Pulmonary artery endothelial cell (primary cell): Measurements from ENCODE around the gene BIRC3. TPM values are rescaled to one million over a fixed set of nuclear protein-coding genes. Genes with fewer than 3 reads are reported as not detected.
"Not testable (repeated sequence)": the region's sequence is repeated elsewhere in the genome, so short reads cannot be mapped to it uniquely, and the experiment has no call there.

Source experiments
- DNase-seq: peaks from one replicate; pipeline ENCODE4 v3.0.0-alpha.2; 2011; ENCODE audit warnings: low read depth, low spot score
- total RNA-seq: library from RNA; depleted of rRNA; stranded (reverse); fragments of >200 nt; gene quantifications from 2 replicates; pipeline ENCODE4 v1.2.3, GENCODE V29; 2014

Gene BIRC3
- total RNA-seq, 1 donor from 2014 or later, result 3.5 TPM

DNA sequence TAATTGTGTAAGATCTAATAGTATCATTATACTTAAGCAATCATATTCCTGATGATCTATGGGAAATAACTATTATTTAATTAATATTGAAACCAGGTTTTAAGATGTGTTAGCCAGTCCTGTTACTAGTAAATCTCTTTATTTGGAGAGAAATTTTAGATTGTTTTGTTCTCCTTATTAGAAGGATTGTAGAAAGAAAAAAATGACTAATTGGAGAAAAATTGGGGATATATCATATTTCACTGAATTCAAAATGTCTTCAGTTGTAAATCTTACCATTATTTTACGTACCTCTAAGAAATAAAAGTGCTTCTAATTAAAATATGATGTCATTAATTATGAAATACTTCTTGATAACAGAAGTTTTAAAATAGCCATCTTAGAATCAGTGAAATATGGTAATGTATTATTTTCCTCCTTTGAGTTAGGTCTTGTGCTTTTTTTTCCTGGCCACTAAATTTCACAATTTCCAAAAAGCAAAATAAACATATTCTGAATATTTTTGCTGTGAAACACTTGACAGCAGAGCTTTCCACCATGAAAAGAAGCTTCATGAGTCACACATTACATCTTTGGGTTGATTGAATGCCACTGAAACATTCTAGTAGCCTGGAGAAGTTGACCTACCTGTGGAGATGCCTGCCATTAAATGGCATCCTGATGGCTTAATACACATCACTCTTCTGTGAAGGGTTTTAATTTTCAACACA lies 6.4 kb downstream of the BIRC3 start:
- no peak for DNase-seq

DNA sequence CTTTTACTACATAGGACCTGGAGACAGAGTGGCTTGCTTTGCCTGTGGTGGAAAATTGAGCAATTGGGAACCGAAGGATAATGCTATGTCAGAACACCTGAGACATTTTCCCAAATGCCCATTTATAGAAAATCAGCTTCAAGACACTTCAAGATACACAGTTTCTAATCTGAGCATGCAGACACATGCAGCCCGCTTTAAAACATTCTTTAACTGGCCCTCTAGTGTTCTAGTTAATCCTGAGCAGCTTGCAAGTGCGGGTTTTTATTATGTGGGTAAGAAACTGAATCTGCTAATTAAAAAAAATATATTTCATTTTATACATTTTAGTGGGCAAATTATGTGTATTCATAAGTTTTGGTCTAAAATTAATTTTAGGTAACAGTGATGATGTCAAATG lies 7.8 kb downstream of the BIRC3 start:
- DNase-seq, result no peak

DNA sequence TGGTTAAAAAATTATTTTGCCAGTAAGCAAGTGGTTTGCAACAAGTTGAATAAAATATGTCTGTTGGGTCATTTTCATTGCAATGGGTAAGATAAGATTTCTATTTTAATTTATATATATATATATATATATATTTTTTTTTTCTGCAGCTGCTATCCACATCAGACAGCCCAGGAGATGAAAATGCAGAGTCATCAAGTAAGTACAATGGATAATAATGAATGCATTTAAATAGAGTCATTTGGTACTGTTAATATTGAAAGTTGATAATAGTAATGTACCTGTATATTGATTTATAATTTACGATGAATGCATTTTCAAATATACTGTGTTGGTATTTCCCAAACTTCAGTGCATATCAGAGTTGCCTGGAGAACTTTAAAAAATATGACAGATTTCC lies 11.5 kb downstream of the BIRC3 start:
- DNase-seq, result no peak

DNA sequence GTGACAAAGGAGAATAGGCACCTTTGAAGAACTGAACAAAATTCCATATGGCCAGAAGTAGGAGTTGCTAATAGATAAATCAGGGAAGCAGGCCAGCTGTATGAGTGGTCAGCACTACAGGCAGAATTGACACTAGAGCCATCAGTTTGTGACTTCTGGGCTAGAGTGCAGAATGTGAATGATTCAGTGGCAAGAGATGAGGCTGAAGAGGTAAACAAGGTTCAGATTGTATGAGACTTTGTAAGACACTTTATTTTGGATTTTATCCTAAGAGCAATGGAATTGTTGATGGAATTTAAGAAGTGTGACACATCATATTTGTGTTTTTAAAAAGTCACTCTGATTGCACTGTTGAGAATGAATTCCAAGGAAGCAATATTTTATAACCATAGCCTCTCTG lies 12.9 kb downstream of the BIRC3 start:
- DNase-seq, result no peak

DNA sequence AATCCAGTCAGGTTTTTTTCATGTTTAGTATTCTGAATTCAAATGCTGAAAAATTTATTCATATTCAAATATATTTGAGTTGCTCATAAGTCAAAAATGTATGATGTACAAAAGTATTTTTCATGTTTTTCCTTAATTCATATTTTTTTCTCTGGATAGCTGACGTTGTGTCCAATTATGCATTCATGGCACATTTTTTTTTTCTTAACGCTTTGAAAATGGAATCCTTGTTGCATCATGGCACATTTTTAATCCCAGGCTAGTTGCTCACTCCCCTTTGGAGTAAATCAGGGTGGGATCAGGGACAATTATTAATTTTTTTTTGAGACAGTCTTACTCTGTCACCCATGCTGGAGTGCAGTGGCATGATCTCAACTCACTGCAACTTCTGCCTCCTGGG lies 14.1 kb downstream of the BIRC3 start:
- no peak for DNase-seq

DNA sequence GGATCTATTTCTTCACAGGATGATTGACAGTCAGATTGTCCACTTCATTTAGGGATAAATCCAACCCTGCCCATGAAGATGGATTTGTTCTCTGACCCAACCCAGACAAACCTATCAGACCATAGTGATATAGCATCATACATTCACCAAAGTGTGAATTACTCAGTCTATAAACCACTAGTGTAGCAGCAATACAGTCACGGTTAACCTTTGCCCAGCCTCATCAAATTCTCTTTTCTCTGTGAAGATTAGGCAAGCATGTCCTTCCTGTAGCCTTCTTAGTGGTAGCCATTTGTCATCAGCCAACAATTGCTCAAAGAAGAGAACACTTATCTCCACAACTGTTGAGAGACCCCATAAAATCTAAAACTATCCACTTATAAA lies 15.3 kb downstream of the BIRC3 start:
- DNase-seq, result no peak

DNA sequence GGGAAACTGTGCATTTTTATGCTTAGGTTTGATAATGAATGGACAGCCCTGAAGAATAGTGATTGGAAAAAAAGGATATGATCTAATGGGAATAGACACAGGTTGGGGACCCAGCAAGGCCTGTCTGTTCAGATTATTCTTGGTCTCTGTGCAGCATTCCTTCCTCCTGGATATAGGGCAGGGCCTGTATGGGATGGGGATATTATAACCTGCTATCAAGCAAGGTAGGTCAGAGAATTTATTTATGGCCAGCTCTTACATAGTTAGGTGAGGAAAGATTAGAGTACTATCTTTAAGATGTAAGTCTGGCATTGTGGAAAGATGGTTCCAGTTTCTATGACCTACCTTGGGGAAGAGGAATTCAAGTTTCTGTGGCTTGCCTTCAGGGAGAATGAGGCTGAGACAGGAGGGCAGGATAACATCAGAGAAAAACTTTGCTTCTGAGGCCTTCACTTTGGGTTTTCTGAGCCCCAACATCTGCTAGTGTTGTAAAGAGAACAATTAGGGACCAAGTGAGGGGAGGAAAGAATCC lies 21.3 kb downstream of the BIRC3 start:
- DNase-seq, result no peak

DNA sequence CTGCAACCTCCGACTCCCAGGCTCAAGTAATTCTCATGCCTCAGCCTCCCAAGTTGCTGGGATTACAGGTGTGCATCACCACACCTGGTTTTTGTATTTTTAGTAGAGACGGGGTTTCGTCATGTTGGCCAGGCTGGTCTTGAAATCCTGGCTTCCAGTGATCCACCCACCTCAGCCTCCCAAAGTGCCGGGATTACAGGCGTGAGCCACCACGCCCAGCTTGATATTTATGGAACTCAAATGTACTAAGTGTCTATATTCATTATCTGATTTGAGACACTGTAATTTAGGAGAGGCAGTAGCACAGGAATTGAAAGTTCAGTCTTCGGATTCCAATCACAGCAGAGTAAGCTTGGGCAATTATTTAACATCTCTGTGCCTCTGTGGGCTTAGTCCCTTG lies 24.0 kb downstream of the BIRC3 start:
- DNase-seq, result not testable (repeated sequence)

DNA sequence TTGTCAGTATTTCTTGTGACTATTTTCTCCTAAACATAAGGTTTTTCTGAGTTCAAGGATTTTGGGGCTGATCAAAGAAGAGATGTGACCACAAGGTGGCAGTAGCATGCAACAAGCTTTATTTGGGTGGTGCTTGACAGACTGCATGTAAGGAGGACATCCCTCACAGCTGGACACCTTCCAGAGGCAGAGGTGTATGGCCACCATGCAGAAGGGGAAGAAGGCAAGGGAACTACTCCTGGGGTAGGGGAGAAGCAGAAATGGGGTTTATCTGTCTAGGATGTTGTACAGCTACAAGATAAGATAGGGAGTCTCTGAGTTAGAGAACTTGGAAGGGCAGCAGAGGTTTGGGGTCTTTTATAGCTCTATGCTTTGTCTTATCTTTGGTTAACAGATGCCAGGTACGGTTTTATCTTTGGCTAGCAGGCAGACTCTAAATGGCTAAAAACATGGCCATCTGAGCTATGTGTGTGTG lies 24.6 kb downstream of the BIRC3 start:
- peak; percentile 57 for DNase-seq

DNA sequence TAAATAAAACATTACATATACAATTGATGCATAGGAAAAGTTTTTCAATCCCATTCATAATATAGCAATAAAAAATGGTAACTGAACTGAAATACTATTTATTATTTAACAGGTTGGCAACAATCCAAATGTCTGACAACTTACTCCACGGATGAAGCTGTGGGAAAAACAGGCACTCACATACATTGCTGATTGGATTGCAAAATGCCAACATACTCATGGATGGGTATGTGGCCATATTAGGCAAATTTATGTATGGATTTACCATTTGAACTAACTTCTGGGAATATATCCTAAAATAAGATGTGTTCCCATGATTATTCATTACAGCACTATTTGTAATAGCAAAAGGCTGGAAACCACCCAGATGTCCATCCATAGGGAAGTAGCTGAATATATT lies 26.5 kb downstream of the BIRC3 start:
- DNase-seq, result no peak

DNA sequence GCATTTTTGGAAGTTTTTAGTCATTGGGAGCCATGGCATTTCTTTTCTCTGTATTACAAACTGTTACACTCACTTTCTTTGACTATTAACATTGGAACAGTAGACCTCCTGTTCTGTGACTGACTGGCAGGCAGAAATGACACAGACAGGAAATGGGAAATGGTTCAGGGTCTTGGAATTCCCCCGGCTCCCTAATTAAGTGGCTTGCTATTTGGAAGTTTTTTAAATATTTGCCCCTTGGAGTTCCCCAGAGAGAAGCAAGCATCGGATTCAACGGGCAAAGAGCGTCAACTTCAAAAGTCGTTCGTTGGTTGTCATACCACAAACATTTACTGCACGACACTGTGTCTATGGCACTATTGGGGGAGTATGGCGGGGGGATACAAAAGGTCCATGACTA lies 28.6 kb downstream of the BIRC3 start:
- peak; percentile 62 for DNase-seq

DNA sequence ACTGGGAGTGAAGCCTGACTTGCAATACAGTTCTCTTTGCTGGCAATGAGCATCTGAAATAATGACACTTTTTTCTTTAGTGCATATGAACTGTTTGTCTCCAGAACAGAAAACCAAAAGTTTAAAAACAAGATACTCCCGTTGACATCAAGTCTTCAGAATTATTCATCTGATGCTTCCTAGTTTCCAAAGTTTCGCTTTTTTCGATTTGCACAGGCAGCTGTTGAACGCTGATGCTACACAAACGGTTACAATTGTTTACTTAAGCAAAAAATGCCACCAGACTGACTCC lies 29.1 kb downstream of the BIRC3 start:
- no peak for DNase-seq

DNA sequence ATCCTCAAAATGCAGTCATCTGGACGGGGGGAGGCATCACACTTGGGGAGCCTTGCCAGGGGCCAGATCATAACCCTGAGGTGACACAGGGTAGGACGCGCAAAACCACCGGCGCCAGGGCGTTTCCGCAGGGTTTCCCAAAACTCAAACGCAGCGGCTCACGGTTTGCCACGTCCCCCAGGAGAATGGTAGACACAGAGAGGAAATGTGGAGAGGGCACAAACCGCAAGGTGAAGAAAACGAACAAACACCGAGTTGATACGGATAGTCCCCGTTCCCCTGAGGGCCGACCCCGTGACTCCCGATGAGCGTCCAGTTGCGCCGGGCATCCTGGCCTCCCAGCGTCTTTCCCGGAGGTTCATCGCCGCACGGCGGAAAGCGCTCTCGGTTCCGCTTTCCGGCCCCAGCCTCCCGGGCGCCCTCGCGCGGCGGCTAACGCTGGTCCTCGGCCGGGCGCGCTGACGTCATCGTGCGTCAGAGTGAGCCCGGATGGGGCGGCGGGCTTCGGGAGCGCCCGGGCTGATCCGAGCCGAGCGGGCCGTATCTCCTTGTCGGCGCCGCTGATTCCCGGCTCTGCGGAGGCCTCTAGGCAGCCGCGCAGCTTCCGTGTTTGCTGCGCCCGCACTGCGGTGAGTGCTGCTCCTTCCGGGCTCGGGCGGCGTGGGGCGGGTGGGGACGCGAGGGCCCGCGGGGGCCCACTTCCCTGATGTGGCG lies 29.6 kb downstream of the BIRC3 start, which contains the start of gene BIRC2:
TSS of gene BIRC2 (plus strand) at position 467 of the 714 bp plus-strand sequence. CDS start 2,641 bp downstream, outside the sequence.
- peak; percentile 62 for DNase-seq

DNA sequence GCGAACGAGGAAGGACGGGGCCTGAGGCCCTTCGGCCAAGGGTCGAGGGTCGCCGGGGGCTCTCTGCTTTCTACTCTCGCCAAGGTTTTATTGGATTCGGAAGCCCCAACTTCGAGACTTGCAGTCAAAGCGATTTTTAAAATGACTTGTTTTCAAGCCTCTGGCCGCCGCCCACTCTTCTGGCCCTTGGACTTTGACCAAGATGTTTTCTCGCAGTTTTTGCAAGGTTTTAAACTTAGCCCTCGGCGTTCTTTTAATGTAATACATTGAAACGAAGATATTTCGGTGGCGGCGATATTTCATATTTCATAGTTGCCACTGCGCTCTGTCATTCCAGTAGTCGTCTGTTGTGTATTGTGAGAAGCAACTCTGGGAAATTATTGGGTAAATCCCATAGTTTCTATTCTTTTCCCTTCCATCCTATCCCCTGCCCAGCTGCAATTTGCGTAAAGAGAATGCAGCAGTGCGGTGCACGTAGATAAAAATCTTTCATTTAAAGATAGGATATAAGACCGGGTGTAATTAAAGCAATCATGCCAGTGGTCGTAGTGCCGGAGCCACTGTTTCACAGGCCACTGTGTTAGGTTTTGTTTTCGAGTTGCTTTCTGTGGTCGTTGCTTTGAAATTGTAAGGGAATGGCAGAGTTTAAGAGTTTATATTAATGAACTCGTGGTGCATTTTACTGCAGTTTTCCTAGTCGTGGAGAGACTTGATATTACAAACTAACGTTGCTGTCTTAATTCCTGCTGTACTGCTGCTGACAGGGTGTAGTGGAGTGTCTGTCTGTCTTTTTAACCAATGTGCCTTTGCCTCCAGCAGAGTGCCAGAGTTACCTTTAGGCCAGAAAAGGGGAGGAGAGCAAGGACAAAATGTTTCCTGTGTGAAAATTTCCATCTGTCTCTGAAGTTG lies 30.4 kb downstream of the BIRC3 start:
- no peak for DNase-seq

DNA sequence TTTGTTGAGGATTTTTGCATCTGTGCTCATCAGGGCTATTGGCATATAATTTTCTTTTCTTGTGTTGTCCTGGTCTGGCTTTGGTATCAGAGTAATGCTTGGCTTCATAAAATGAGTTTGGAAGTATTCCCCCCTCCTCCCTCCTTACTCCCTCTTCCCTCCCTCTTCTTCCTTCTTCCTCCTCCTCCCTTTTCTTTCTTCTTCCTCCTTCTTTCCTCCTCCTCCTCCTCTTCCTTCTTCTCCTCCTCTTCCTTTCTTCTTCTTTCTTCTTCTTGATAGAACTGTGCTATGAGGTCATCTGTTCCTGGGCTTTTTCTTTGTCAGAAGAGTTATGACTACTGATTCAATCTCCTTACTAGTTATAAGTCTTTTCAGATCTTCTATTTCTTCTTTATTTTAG lies 39.8 kb downstream of the BIRC3 start:
- DNase-seq, result no peak

DNA sequence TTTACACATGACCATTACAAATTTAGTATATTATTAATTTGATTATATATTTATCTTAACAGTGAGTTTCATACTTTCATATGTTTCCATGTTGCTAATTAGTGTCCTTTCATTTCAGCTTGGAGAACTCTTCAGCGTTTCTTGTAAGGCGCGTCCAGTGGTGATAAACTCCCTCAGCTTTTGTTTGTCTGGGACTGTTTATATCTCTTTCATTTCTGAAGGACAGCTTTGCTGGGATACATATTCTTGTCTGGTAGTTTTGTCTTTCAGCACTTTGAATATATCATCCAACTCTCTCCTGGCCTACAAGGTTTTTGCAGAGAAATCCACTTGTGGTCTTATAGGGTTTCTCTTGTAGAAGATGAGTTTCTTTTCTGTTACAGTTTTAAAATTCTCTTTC lies 42.1 kb downstream of the BIRC3 start:
- no peak for DNase-seq

DNA sequence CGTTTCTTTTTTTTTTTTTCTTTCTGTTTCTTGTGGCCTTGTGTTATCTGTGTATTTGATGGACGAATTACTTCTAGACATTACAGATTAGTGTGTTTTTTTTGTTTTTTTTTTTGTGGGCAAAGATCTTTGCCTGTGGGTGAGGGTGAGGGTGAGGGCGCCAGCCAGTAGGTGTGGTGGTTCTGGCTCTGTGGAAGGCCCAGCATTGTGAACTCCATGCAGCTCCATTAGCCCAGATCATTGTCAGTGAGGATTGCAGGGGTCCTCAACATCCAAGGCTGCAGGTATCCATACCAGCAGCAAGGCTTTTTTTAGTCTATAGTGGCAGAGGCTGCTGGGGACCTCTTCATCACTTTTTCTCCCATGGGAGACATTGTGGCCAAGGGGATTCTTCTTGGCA lies 43.4 kb downstream of the BIRC3 start:
- no peak for DNase-seq

DNA sequence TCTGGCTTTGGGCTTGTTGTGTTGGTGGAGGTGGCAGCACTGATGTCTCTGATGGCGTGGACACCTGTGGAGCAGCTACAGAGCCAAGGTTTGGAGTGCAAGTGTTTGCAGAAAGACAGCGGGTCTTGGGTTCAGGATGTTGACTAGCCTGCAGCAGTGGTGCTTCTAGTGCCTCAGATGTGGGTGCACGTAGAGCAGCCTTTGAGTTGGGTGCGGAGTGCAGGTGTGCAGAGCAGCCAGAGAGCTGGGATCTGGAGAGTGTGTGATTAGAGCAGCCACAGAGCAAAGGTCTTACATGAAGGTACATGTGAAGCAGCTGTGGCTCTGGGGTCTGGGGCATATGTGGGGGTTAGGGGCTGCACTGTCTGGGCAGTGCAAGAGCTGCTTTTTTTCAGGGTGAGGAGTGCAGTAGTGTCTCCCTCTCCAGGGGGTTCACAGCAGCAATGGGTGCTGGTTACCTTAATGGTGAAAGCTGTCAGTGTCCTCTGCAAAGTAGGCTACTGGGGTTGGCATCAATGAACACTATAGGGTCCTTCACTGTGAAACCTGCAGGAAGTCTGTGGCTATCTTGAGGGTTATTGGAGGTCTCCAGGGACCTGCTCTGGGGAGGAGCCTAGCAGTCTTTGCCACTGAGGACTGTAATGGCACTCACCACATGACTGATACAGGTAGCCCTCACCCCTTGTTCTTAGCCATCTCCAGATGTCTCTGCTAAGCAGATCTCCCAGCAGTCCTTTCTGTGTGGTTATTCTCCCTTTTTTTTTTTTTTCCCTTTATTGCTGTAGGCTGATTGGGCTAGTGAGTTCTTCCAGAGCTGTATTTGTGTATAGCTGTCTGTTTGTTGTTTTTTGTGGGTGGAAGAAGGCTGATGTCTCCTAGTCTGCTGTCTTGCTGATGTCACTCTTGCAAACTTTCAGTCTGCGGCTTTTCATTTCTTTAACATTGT lies 44.1 kb downstream of the BIRC3 start:
- no peak for DNase-seq

DNA sequence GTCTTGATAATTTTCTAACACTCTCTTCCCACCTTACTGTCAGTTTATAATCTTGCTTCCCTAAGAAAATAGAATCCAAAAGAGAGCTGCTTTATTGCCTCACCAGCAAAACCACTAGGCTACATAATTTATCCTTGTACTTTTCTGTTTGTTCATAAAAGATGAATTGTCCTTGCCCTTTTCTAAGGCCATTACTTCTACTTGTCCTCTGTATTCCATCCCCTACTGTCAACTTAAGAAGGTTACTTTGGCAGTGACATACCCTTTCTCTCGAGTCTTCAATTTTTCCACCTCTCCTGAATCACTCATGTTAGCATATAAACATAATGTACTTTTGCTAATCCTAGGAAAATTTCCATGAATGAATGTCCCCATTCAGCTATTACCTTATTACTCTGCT lies 47.7 kb downstream of the BIRC3 start:
- no peak for DNase-seq

DNA sequence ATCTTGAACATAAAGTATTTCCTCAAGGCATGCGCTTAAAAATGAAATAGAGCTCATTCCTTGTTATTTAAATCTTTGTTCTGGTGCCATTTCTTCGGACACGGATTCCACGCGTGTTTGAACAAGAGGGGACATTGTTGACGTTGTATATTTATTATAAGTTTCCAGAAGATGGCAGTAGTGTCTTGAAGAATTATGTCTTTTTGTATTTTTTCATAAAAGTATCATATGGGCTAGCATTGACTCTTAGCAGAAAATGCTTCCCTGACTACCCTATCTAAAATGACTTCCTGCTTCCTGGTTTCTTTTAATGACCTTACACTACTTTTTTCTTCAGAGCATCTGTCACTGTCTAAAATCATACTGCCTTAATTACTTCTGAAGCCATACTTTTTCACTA lies 50.1 kb downstream of the BIRC3 start:
- no peak for DNase-seq

DNA sequence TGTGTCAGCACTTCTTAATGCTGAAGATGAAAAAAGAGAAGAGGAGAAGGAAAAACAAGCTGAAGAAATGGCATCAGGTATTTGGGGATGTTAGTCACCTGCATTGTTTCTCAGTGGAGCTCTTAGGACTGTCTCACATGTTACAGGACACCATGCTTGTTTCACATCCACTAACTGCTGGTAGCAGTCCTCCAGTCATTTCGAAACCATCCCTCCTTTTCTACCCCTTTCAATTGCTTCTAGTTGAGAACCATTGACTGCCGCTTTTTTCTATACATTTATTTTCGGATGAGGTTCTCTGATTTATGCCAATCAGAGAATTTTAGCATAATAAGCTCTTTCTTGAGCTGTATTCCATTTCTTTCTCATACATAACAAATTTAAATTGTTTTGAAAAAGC lies 51.2 kb downstream of the BIRC3 start:
- no peak for DNase-seq
